CD4-positive, alpha-beta T cell (primary cell): ENCODE results near the gene CLHC1. TPM values are rescaled to one million over a fixed set of nuclear protein-coding genes. Genes with fewer than 3 reads are reported as not detected.

Experiments used
- ATAC-seq: fragments of 200-7000 bp; cut with Tn5 transposase; one replicate; pipeline ENCODE4 v1.10.0; 2022; ENCODE audit warnings: mild to moderate bottlenecking; ENCODE audit not compliant: poor library complexity
- CTCF ChIA-PET: fragments of 350-600 bp; sonication (Branson Sonifier 250); formaldehyde crosslinking; loops from one replicate; lab custom pipeline; 2021; ENCODE audit warnings: antibody characterized with exemption, inconsistent platforms; lab: Charles Lee
- POLR2A ChIA-PET: fragments of 350-600 bp; sonication (Branson Sonifier 250); formaldehyde crosslinking; loops from one replicate; lab custom pipeline; 2021; ENCODE audit warnings: antibody characterized with exemption, inconsistent platforms; lab: Charles Lee
- DNase-seq, 14 experiments: peaks; one replicate each; pipeline ENCODE4 v3.0.0-alpha.2; 2013 to 2020; ENCODE audit warnings: mixed read lengths in 2 of 14
- H3K27ac ChIP-seq, 2 donors: one replicate each; pipeline versions ENCODE4 v1.5.1 to v1.7.0; 2013; ENCODE audit warnings: low read length in 2 of 2, low read depth in 1 of 2, mild to moderate bottlenecking in 1 of 2
- H3K27me3 ChIP-seq, 2 experiments: 1 replicate in 1 of 2; 2 replicates in 1 of 2; pipeline versions ENCODE4 v1.6.1 to v1.7.0; 2013; ENCODE audit warnings: low read length in 2 of 2, control low read depth in 1 of 2, mild to moderate bottlenecking in 1 of 2, moderate library complexity in 1 of 2; ENCODE audit not compliant: insufficient read depth in 2 of 2, control insufficient read depth in 1 of 2
- H3K36me3 ChIP-seq: one replicate; pipeline ENCODE4 v1.6.1; 2013; ENCODE audit warnings: low read length, control low read depth; ENCODE audit not compliant: insufficient read depth
- H3K4me1 ChIP-seq: one replicate; pipeline ENCODE4 v1.6.1; 2013; ENCODE audit warnings: low read length, control low read depth; ENCODE audit not compliant: insufficient read depth
- H3K4me3 ChIP-seq: one replicate; pipeline ENCODE4 v1.5.1; 2013; ENCODE audit warnings: mild to moderate bottlenecking, low read length, moderate library complexity
- H3K9me3 ChIP-seq, 2 experiments: 1 replicate in 1 of 2; 2 replicates in 1 of 2; pipeline versions ENCODE4 v1.6.1 to v1.7.0; 2013; ENCODE audit warnings: low read length in 2 of 2, mild to moderate bottlenecking in 2 of 2, control low read depth in 1 of 2, moderate library complexity in 1 of 2; ENCODE audit not compliant: control insufficient read depth in 1 of 2, insufficient read depth in 1 of 2
- H3K27ac Mint-ChIP-seq: one replicate; pipeline ENCODE4 v1.8.0; 2020; ENCODE audit warnings: mixed read lengths
- H3K27me3 Mint-ChIP-seq: one replicate; pipeline ENCODE4 v1.8.0; 2021; ENCODE audit warnings: mixed read lengths
- H3K36me3 Mint-ChIP-seq: one replicate; pipeline ENCODE4 v1.8.0; 2021; ENCODE audit warnings: low read depth, mixed read lengths
- H3K4me1 Mint-ChIP-seq: one replicate; pipeline ENCODE4 v1.8.0; 2021; ENCODE audit warnings: low read depth, mixed read lengths
- H3K4me3 Mint-ChIP-seq: one replicate; pipeline ENCODE4 v1.8.0; 2020; ENCODE audit warnings: mild to moderate bottlenecking, mixed read lengths
- H3K9me3 Mint-ChIP-seq: one replicate; pipeline ENCODE4 v1.8.0; 2020; ENCODE audit warnings: mixed read lengths
- CTCF ChIP-seq: fragments of 200-600 bp; IDR thresholded peaks from one replicate; pipeline ENCODE4 v1.8.0; 2022; ENCODE audit warnings: antibody characterized with exemption, mild to moderate bottlenecking
- intact Hi-C, 2 experiments: fragments of 100-400 bp; cut with DNase I in 1 of 2; cut with micrococcal nuclease in 1 of 2; formaldehyde crosslinking; loops; one replicate each; pipeline versions ENCODE4 v1.15.1 to v1.9.0; 2023 to 2025; cut with DNase I, micrococcal nuclease
- total RNA-seq, 174 experiments: library from RNA in 2 of 174; stranded (reverse) in 2 of 174; gene quantifications; one replicate each; pipeline ENCODE4 v1.2.3 and lab custom pipeline; 2021 to 2026

Gene CLHC1
- total RNA-seq, 2 experiments from 2014 or later, result 4.4 TPM

GRCh38 chr2:55161295-55162210, 70.5 kb downstream of the CLHC1 start:
- H3K27ac Mint-ChIP-seq, result no peak overlapping the region
- peak in 1 of 14 experiments; percentile 38 for DNase-seq
- no peaks in the 10 kb centered on the region for H3K9me3 Mint-ChIP-seq
- POLR2A ChIA-PET, result no interaction called here
- no peaks in the 10 kb centered on the region for H3K36me3 Mint-ChIP-seq
- Histone ChIP-seq H3K27me3 (no peaks in the 10 kb centered on the region), H3K4me3 (no peak overlapping the region), H3K4me1 (peaks cover 4% of the 10 kb centered on the region), H3K9me3 (no peaks in the 10 kb centered on the region), H3K27ac (no peak overlapping the region), H3K36me3 (no peaks in the 10 kb centered on the region)
- no peaks in the 10 kb centered on the region for H3K27me3 Mint-ChIP-seq
- CTCF ChIA-PET, result no interaction called here
- intact Hi-C loops, result no loop called here
- H3K4me1 Mint-ChIP-seq, result peaks cover 8% of the 10 kb centered on the region
- no peak overlapping the region for H3K4me3 Mint-ChIP-seq
- no peak for TF ChIP-seq CTCF
- ATAC-seq, result no peak

- H3K9me3 Mint-ChIP-seq, result no peaks in the 10 kb centered on the region
- intact Hi-C loops, result no loop called here
These were observed 71.7 kb downstream of the CLHC1 start for GRCh38 chr2:55160422-55160821.

GRCh38 chr2:55159752-55160151, 72.3 kb downstream of the CLHC1 start:
- DNase-seq (no peak), ATAC-seq (no peak)
- ChIA-PET CTCF (no interaction called here), POLR2A (no interaction called here)
- Histone ChIP-seq H3K9me3 (no peaks in the 10 kb centered on the region), H3K4me1 (peaks cover 4% of the 10 kb centered on the region), H3K27me3 (no peaks in the 10 kb centered on the region), H3K4me3 (no peak overlapping the region), H3K36me3 (no peaks in the 10 kb centered on the region), H3K27ac (no peak overlapping the region)
- TF ChIP-seq CTCF, result no peak
- H3K27me3 Mint-ChIP-seq, result no peaks in the 10 kb centered on the region
- H3K9me3 Mint-ChIP-seq, result no peaks in the 10 kb centered on the region
- intact Hi-C loops, result no loop called here
- H3K27ac Mint-ChIP-seq, result no peak overlapping the region
- peaks cover 8% of the 10 kb centered on the region for H3K4me1 Mint-ChIP-seq
- no peaks in the 10 kb centered on the region for H3K36me3 Mint-ChIP-seq
- no peak overlapping the region for H3K4me3 Mint-ChIP-seq

More at GRCh38 chr2:55160422-55160821, 71.7 kb downstream of the CLHC1 start:
- peaks cover 8% of the 10 kb centered on the region for H3K4me1 Mint-ChIP-seq
- no peak for ATAC-seq
- H3K27ac ChIP-seq, result no peak overlapping the region
- no peak overlapping the region for H3K4me3 Mint-ChIP-seq
- TF ChIP-seq CTCF, result no peak
- H3K36me3 Mint-ChIP-seq, result no peaks in the 10 kb centered on the region
- no peaks in the 10 kb centered on the region for H3K9me3 ChIP-seq
- no peaks in the 10 kb centered on the region for H3K27me3 Mint-ChIP-seq
- ChIA-PET CTCF (no interaction called here), POLR2A (no interaction called here)
- no peaks in the 10 kb centered on the region for H3K36me3 ChIP-seq
- no peak for DNase-seq
- H3K4me1 ChIP-seq, result peaks cover 4% of the 10 kb centered on the region
- H3K27me3 ChIP-seq, result no peaks in the 10 kb centered on the region
- no peak overlapping the region for H3K27ac Mint-ChIP-seq
- no peak overlapping the region for H3K4me3 ChIP-seq
